ENCODE data around the gene PRKCH. TPM values are rescaled to one million over a fixed set of nuclear protein-coding genes. Genes with fewer than 3 reads are reported as not detected.

PRKCH gene
- total and polyA plus RNA-seq, 9 of the 15 experiments (the other 6 are each of a cell fraction or from before 2014, with no cell fraction given), result 0.61 to 4.4 (median 4.0) TPM

GRCh38 chr14:61452452-61452851, 131.1 kb downstream of the PRKCH start:
- Histone ChIP-seq H3K4me1 (replicated peaks in 1 of 2; ENCODE audit: control insufficient read depth in 2 of 2, insufficient read depth in 2 of 2, low read length in 2 of 2) (no peaks in the 10 kb centered on the region), H3K79me2 (ENCODE audit: control insufficient read depth, insufficient read depth, low read length) (no peaks in the 10 kb centered on the region), H3K4me2 (ENCODE audit: insufficient read depth, low read length) (no peak overlapping the region), H3K9me3 (replicated peaks; ENCODE audit: control insufficient read depth, insufficient read depth, low read depth, low read length) (no peaks in the 10 kb centered on the region), H4K20me1 (replicated peaks; ENCODE audit: control insufficient read depth, insufficient read depth, low read length) (no peaks in the 10 kb centered on the region; the same call in 1 of the 2 replicates), H3K27me3 (ENCODE audit: control insufficient read depth in 2 of 2, insufficient read depth in 2 of 2, low read length in 2 of 2) (no peaks in the 10 kb centered on the region), H2AFZ (ENCODE audit: low read depth, low read length) (no peak overlapping the region), H3K9me1 (ENCODE audit: control insufficient read depth, insufficient read depth, low read length) (no peaks in the 10 kb centered on the region), H3K9ac (ENCODE audit: insufficient read depth in 1 of 2, low read depth in 2 of 2, low read length in 2 of 2) (no peak overlapping the region), H3K4me3 (no peak overlapping the region), H3K36me3 (ENCODE audit: control insufficient read depth, insufficient read depth, low read length) (no peaks in the 10 kb centered on the region), H3K27ac (ENCODE audit: extremely low read depth, low read depth, low read length) (no peak overlapping the region)
- no peak for TF ChIP-seq ZNF175 (CRISPR knock-in tag; IDR thresholded peaks at IDR 0.05; ENCODE audit: low read depth)
- no peak for TF ChIP-seq PHB2 (IDR thresholded peaks at IDR 0.05; ENCODE audit: low read depth)
- TF ChIP-seq ZBTB49 (CRISPR knock-in tag; IDR thresholded peaks at IDR 0.05; ENCODE audit: borderline replicate concordance), result no peak
- no peak for TF ChIP-seq ZNF583 (CRISPR knock-in tag; IDR thresholded peaks at IDR 0.05)
- DNase-seq (ENCODE audit: extremely low read depth in 1 of 4, low spot score in 3 of 4) (no peak), ATAC-seq (no peak), FAIRE-seq (no peak)
- in situ Hi-C loops (cut with MboI), result loop anchor here (10.0 kb wide), 1 partner anchor 672 kb away; no protein-coding TSS in a partner anchor
- no TSS peak for BruUV-seq (replicated peaks)
- CTCF ChIA-PET (ENCODE audit: low intra/inter-chr PET ratio), result no interaction called here
- 59% methylated on average over 3 of the region's 3 CpGs for WGBS (ENCODE audit: insufficient coverage, low coverage, missing lambda C conversion rate)
- intact Hi-C loops (cut with micrococcal nuclease), result no loop called here
- POLR2A ChIA-PET, result no interaction called here
